IPS-18c (cell line): Measurements from ENCODE around the gene DCBLD1.
"Not testable (repeated sequence)": the region's sequence is repeated elsewhere in the genome, so short reads cannot be mapped to it uniquely, and the experiment has no call there.

Source experiments
- H3K4me3 ChIP-seq: 2 replicates; pipeline ENCODE4 v1.7.0; 2013; ENCODE audit warnings: low read depth, mild to moderate bottlenecking, low read length, moderate library complexity; ENCODE audit not compliant: insufficient read depth
- H3K9me3 ChIP-seq: one replicate; pipeline ENCODE4 v1.6.1; 2013; ENCODE audit warnings: mild to moderate bottlenecking, low read length, moderate library complexity; ENCODE audit not compliant: control insufficient read depth, insufficient read depth

DCBLD1 gene

GRCh38 chr6:117465691-117466090, 16.8 kb upstream of the DCBLD1 start:
- H3K9me3 ChIP-seq: no peaks in the 10 kb centered on the region
- H3K4me3 ChIP-seq: no peak overlapping the region

DNA sequence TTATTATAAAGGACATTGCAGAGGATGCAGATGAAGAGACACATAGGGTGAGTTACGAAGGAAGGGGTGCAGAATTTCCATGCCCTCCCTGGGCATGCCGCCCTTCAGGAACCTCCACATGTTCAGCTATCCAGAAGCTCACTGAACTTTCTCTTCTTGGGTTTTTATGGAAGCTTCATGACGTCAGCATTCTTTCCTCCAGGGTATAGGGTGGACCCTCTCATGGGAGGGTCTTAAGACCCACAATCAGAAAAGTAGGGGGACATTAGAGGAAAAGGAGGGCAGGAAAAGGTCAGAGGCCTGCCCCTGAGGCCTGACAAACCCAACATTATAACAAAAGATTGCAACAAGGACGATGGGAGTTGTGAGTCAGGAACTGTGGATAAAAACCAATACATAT, 14.6 kb upstream of the DCBLD1 start:
- no peaks in the 10 kb centered on the region for H3K9me3 ChIP-seq
- no peak overlapping the region for H3K4me3 ChIP-seq

GRCh38 chr6:117468527-117468926, 13.9 kb upstream of the DCBLD1 start:
- H3K4me3 ChIP-seq, H3K9me3 ChIP-seq: not testable (repeated sequence)

DNA sequence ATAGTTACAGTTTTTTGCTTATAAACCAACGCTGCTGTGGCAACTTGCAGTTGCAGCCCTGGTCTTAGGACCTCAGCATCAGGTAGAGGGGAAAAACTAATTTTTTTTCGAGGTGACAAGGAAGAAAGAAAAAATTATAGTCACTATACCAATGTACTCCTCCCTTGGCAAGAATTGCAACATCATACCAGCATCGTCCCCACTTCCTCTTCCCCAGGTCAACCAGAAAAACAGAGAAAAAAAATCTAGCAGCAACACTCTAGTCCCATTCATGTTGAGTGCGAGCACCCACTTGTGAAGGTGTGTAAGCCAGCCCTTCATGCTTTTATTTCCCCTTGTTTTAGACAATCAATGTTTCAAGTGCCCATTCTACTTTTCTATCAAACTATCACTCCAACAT, 13.1 kb upstream of the DCBLD1 start:
- no peak overlapping the region for H3K4me3 ChIP-seq

GRCh38 chr6:117469791-117470190, 12.7 kb upstream of the DCBLD1 start:
- Histone ChIP-seq H3K4me3 (no peak overlapping the region), H3K9me3 (no peaks in the 10 kb centered on the region)

More for the DNA sequence above, 13.1 kb upstream of the DCBLD1 start:
- no peaks in the 10 kb centered on the region for H3K9me3 ChIP-seq

DNA sequence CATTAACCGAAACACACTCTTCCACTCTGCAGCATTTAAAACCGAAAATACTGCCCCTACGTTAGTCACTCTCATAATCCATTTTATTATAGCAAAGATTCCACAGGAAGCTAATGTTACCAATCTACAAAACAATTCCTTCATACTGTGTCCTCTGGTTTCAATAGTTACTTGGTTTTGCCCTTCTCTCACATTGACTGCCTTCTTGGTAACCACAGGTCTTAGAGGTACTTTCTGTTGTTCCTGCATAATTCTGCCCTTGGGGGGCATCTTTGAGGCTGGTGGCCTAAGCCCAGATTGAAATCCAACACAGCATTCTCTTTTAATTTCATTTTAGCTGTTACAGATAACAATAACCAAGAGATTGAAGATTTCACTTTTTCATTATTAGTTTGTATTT, 9.8 kb upstream of the DCBLD1 start:
- Histone ChIP-seq H3K9me3 (no peaks in the 10 kb centered on the region), H3K4me3 (no peak overlapping the region)

- H3K4me3 ChIP-seq: no peak overlapping the region
- H3K9me3 ChIP-seq: no peaks in the 10 kb centered on the region
Measured at GRCh38 chr6:117473401-117473800, 9.1 kb upstream of the DCBLD1 start.

- Histone ChIP-seq H3K4me3 (no peak overlapping the region), H3K9me3 (no peaks in the 10 kb centered on the region)
Measured at GRCh38 chr6:117477988-117478852, 4.3 kb upstream of the DCBLD1 start.

- H3K4me3 ChIP-seq: no peak overlapping the region
- H3K9me3 ChIP-seq: no peaks in the 10 kb centered on the region
Measured at GRCh38 chr6:117478853-117479231, 3.6 kb upstream of the DCBLD1 start.

GRCh38 chr6:117480651-117481050, 1.8 kb upstream of the DCBLD1 start:
- H3K9me3 ChIP-seq: no peaks in the 10 kb centered on the region
- H3K4me3 ChIP-seq: no peak overlapping the region

GRCh38 chr6:117481278-117481925, 1.1 kb upstream of the DCBLD1 start:
- H3K9me3 ChIP-seq: no peaks in the 10 kb centered on the region
- H3K4me3 ChIP-seq: no peak overlapping the region

- Histone ChIP-seq H3K4me3 (peak overlapping the region; percentile 73; the same call in 1 of the 2 replicates), H3K9me3 (no peaks in the 10 kb centered on the region)
Measured at GRCh38 chr6:117481926-117482239, 591 bp upstream of the DCBLD1 start.

- H3K4me3 ChIP-seq: peak overlapping the region; percentile 73
- H3K9me3 ChIP-seq: no peaks in the 10 kb centered on the region
Measured at GRCh38 chr6:117483004-117483644, 650 bp downstream of the DCBLD1 start.

DNA sequence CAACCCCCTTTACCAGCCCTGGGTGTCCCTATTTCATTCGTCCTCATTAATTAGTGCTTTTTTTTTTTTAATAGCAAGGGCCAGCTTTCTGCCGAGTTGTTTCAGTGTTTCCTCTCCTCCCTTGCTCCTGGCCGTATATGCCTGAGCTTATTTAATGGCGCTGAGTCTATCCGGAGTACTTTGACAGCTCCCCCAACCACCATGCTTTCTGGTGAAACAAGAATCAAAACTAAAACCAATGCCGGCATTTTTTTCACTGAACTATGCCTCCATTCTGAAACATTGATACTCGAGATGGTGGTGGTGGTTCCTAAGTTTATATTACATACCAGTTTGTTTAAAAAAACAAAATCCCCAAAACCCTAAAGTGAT, 1.2 kb downstream of the DCBLD1 start:
- Histone ChIP-seq H3K4me3 (peak overlapping the region; percentile 73), H3K9me3 (peaks cover 2% of the 10 kb centered on the region)

DNA sequence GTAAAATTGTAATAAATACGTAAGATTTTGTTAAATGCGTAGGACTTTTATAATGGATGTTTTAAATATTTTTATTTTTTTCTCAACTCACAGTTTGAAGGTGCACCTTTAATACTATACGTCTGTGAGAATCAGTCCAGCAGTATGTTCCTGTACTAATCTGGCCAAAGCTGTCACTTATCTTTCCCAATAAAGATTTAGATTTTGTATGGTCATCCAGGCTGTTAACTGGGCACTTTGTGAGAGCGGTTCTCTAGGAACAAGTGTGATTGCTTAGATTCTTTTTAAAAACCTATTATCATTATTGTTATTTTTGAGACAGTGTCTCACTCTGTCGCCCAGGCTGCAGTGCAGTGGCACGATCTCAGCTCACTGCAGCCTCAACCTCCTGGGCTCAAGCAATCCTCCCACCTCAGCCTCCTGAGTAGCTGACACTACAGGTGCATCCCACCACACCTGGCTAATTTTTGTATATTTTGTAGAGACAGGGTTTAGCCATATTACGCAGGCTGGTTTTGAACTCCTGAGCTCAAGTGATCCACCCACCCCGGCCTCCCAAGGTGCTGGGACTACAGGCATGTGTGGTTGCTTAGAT, 1.7 kb downstream of the DCBLD1 start:
- H3K4me3 ChIP-seq: no peak overlapping the region
- peaks cover 2% of the 10 kb centered on the region for H3K9me3 ChIP-seq

DNA sequence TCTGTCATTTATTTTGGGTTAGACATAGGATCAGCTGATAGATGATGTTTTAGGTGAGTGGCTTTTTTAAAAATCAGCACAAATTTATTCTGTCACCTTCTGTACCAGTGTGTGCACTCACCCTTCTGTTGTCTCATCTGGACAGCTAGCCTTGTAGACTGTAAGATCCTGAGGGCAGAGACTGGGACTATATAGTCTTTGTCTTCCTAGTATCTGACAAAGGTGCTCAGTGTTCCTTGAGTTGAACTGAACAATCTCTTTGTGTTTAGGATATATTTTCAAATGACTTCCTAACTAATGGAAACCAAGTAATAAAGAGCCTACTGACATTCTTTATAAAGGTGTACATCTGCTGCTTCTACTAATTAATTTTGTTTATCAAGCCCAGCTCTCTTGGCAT, 3.0 kb downstream of the DCBLD1 start:
- peaks cover 2% of the 10 kb centered on the region for H3K9me3 ChIP-seq
- H3K4me3 ChIP-seq: no peak overlapping the region

DNA sequence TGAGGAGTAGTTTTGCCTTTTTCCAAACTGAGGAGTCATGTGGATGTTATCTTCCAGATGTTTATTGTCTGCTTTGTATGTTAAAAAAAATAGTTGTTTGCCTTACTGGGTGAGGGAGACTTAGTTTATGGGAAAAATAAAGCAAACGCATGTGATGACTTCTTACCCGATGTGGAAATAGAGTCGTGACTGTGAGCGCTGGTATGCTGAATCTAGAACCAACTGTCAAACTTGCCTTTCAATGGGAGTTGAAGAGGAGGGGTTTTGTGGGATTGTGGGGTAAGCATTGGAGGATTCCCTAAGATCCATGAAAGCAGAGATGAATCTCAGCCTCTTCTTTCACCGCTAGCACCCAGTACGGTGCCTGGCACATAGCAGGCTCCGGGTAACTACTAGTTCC, 5.3 kb downstream of the DCBLD1 start:
- Histone ChIP-seq H3K9me3 (peaks cover 2% of the 10 kb centered on the region), H3K4me3 (no peak overlapping the region)

GRCh38 chr6:117489003-117489402, 6.5 kb downstream of the DCBLD1 start:
- H3K4me3 ChIP-seq: no peak overlapping the region

More at GRCh38 chr6:117489003-117489402, 6.5 kb downstream of the DCBLD1 start:
- peaks cover 2% of the 10 kb centered on the region for H3K9me3 ChIP-seq
